GM21529 (cell line): ENCODE data around the gene RPE65.
"Not testable (repeated sequence)": the region's sequence is repeated elsewhere in the genome, so short reads cannot be mapped to it uniquely, and the experiment has no call there.

Experiments used
- ATAC-seq: cut with Tn5 transposase; IDR thresholded peaks from one replicate; pipeline ENCODE4 v1.9.1; 2021; ENCODE audit not compliant: unreplicated experiment

The RPE65 gene

GRCh38 chr1:68449901-68450300, at the start of gene RPE65:
Gene RPE65 (minus strand): TSS chr1:68449954. CDS start chr1:68449905, 49 bp downstream.
- no peak for ATAC-seq

- ATAC-seq = no peak
Measured at GRCh38 chr1:68497358-68497698, 47.6 kb upstream of the RPE65 start.

GRCh38 chr1:68496680-68497357, 47.1 kb upstream of the RPE65 start, which contains the start of gene DEPDC1:
Gene DEPDC1 (minus strand): TSS chr1:68497082. CDS start chr1:68496999, 83 bp downstream.
- peak; percentile 93 for ATAC-seq

- ATAC-seq = peak; percentile 23
Measured at GRCh38 chr1:68495968-68496679, 46.4 kb upstream of the RPE65 start.

- ATAC-seq = no peak
Measured at GRCh38 chr1:68495532-68495931, 45.8 kb upstream of the RPE65 start.

- ATAC-seq = no peak
Measured at GRCh38 chr1:68493193-68493592, 43.4 kb upstream of the RPE65 start.

- ATAC-seq = not testable (repeated sequence)
Measured at GRCh38 chr1:68492255-68492654, 42.5 kb upstream of the RPE65 start.

- no peak for ATAC-seq
Measured at GRCh38 chr1:68490046-68490651, 40.4 kb upstream of the RPE65 start.

GRCh38 chr1:68485431-68486022, 35.8 kb upstream of the RPE65 start:
- ATAC-seq = no peak

- no peak for ATAC-seq
Measured at GRCh38 chr1:68484618-68485017, 34.9 kb upstream of the RPE65 start.

GRCh38 chr1:68481041-68481440, 31.3 kb upstream of the RPE65 start:
- ATAC-seq = no peak

GRCh38 chr1:68479501-68479900, 29.7 kb upstream of the RPE65 start:
- no peak for ATAC-seq

GRCh38 chr1:68478662-68479061, 28.9 kb upstream of the RPE65 start:
- no peak for ATAC-seq

GRCh38 chr1:68476626-68477025, 26.9 kb upstream of the RPE65 start:
- not testable (repeated sequence) for ATAC-seq

GRCh38 chr1:68473060-68473459, 23.3 kb upstream of the RPE65 start:
- ATAC-seq = no peak

- ATAC-seq = no peak
Measured at GRCh38 chr1:68470388-68470970, 20.7 kb upstream of the RPE65 start.

- no peak for ATAC-seq
Measured at GRCh38 chr1:68464891-68465290, 15.1 kb upstream of the RPE65 start.

GRCh38 chr1:68460935-68461334, 11.2 kb upstream of the RPE65 start:
- ATAC-seq = no peak

- no peak for ATAC-seq
Measured at GRCh38 chr1:68459796-68460195, 10.0 kb upstream of the RPE65 start.

- no peak for ATAC-seq
Measured at GRCh38 chr1:68459091-68459490, 9.3 kb upstream of the RPE65 start.

GRCh38 chr1:68456202-68456601, 6.4 kb upstream of the RPE65 start:
- no peak for ATAC-seq
